Endothelial cell of umbilical vein (primary cell): ENCODE results near the gene IRS4. TPM values are rescaled to one million over a fixed set of nuclear protein-coding genes. Genes with fewer than 3 reads are reported as not detected.

Source experiments
- BruUV-seq: library from RNA; stranded (reverse); fragments of 400-500 nt; replicated peaks from 2 replicates; lab custom pipeline; 2021; lab: Mats Ljungman, UMichigan
- CTCF ChIA-PET: fragments of 300-600, 350-600 bp; sonication (Branson Sonifier 250); formaldehyde crosslinking; loops from one replicate; lab custom pipeline; 2021; ENCODE audit warnings: antibody characterized with exemption, inconsistent platforms; lab: Charles Lee
- POLR2A ChIA-PET: fragments of 300-600, 350-600 bp; sonication (Branson Sonifier 250); formaldehyde crosslinking; loops from one replicate; lab custom pipeline; 2021; ENCODE audit warnings: antibody characterized with exemption, inconsistent platforms; lab: Charles Lee
- DNase-seq: peaks from one replicate; pipeline ENCODE4 v3.0.0-alpha.2; 2011; ENCODE audit warnings: low read depth, low spot score
- FAIRE-seq: peaks from 2 replicates; lab custom pipeline; 2011; peaks lifted over from hg19 to GRCh38; lab: Jason Lieb, UNC
- H2AFZ ChIP-seq: 2 replicates; pipeline ENCODE4 v1.6.0; 2012; ENCODE audit warnings: low read depth, low read length, control low read depth, inconsistent platforms
- H3K27ac ChIP-seq: 2 replicates; pipeline ENCODE4 v1.5.1; 2011; ENCODE audit warnings: low read depth, mild to moderate bottlenecking, control low read depth, low read length, moderate library complexity; ENCODE audit not compliant: insufficient read depth
- H3K27me3 ChIP-seq, 2 experiments: 2 replicates each; pipeline versions ENCODE4 v1.6.0 to v1.6.1; 2011; ENCODE audit warnings: low read length in 2 of 2, mixed read lengths in 1 of 2; ENCODE audit not compliant: control insufficient read depth in 2 of 2, insufficient read depth in 2 of 2
- H3K36me3 ChIP-seq, 2 experiments: 2 replicates in 1 of 2; 3 replicates in 1 of 2; pipeline ENCODE4 v1.5.1; 2011; ENCODE audit warnings: low read length in 2 of 2, mild to moderate bottlenecking in 1 of 2, moderate library complexity in 1 of 2; ENCODE audit not compliant: control insufficient read depth in 2 of 2, insufficient read depth in 2 of 2; ENCODE audit errors: extremely low read depth in 1 of 2
- H3K4me1 ChIP-seq: 3 replicates; pipeline ENCODE4 v1.5.1; 2011; ENCODE audit warnings: mild to moderate bottlenecking, low read length; ENCODE audit not compliant: control insufficient read depth, insufficient read depth; ENCODE audit errors: extremely low read depth
- H3K4me2 ChIP-seq: 2 replicates; pipeline ENCODE4 v1.6.1; 2011; ENCODE audit warnings: low read length, control low read depth, mixed read lengths; ENCODE audit not compliant: insufficient read depth
- H3K4me3 ChIP-seq, 3 experiments: fragments of 200-600 bp in 1 of 3; sonication (generic), shearing (Covaris generic) in 1 of 3; replicated peaks in 1 of 3; 2 replicates each; pipeline ENCODE4 v1.5.1; 2011 to 2016; ENCODE audit warnings: control low read depth in 3 of 3, low read length in 3 of 3, mild to moderate bottlenecking in 2 of 3, inconsistent platforms in 1 of 3, low read depth in 1 of 3, moderate library complexity in 1 of 3; ENCODE audit not compliant: insufficient read depth in 1 of 3
- H3K79me2 ChIP-seq: 2 replicates; pipeline ENCODE4 v1.6.0; 2012; ENCODE audit warnings: low read length, inconsistent platforms; ENCODE audit not compliant: control insufficient read depth, insufficient read depth
- H3K9ac ChIP-seq: replicated peaks from 2 replicates; pipeline ENCODE3; 2011; ENCODE audit warnings: low read length, control low read depth; ENCODE audit not compliant: insufficient read depth; ENCODE audit errors: extremely low read depth
- H3K9me1 ChIP-seq: replicated peaks from 3 replicates; pipeline ENCODE4 v1.6.0; 2011; ENCODE audit warnings: mild to moderate bottlenecking, low read length; ENCODE audit not compliant: control insufficient read depth, insufficient read depth; ENCODE audit errors: extremely low read depth
- H3K9me3 ChIP-seq: replicated peaks from 2 replicates; pipeline ENCODE4 v1.5.1; 2012; ENCODE audit warnings: low read length, inconsistent platforms; ENCODE audit not compliant: control insufficient read depth, insufficient read depth
- H4K20me1 ChIP-seq: replicated peaks from 2 replicates; pipeline ENCODE3; 2011; ENCODE audit warnings: mild to moderate bottlenecking, low read length; ENCODE audit not compliant: control insufficient read depth, insufficient read depth; ENCODE audit errors: extremely low read depth
- CTCF ChIP-seq, 2 donors: IDR thresholded peaks; 1 replicate in 1 of 2; 2 replicates in 1 of 2; pipeline ENCODE4 v1.5.1; 2011; ENCODE audit warnings: low read length in 2 of 2, mild to moderate bottlenecking in 2 of 2, moderate library complexity in 2 of 2, control low read depth in 1 of 2, inconsistent platforms in 1 of 2, low read depth in 1 of 2; ENCODE audit not compliant: insufficient read depth in 1 of 2; ENCODE audit errors: extremely low read depth in 1 of 2
- EZH2 ChIP-seq: IDR thresholded peaks from 2 replicates; pipeline ENCODE4 v1.6.1; 2012; ENCODE audit warnings: borderline replicate concordance, low read depth, mild to moderate bottlenecking, moderate library complexity, low read length, inconsistent platforms; ENCODE audit not compliant: severe bottlenecking
- FOS ChIP-seq: IDR thresholded peaks from 2 replicates; pipeline ENCODE4 v1.6.1; 2011; ENCODE audit warnings: mild to moderate bottlenecking, low read length, moderate library complexity, borderline replicate concordance; ENCODE audit not compliant: insufficient read depth
- GATA2 ChIP-seq: IDR thresholded peaks from 2 replicates; pipeline ENCODE4 v1.7.0; 2011; ENCODE audit warnings: low read depth, mild to moderate bottlenecking, moderate library complexity, mixed read lengths, low read length; ENCODE audit not compliant: insufficient read length, insufficient read depth
- JUN ChIP-seq: IDR thresholded peaks from 2 replicates; pipeline ENCODE4 v1.6.1; 2011; ENCODE audit warnings: borderline replicate concordance, low read depth; ENCODE audit not compliant: insufficient read length, insufficient read depth
- MAX ChIP-seq: IDR thresholded peaks from 2 replicates; pipeline ENCODE4 v1.6.1; 2011; ENCODE audit not compliant: insufficient read depth, insufficient read length
- MYC ChIP-seq: IDR thresholded peaks from one replicate; pipeline ENCODE4 v1.6.1; 2011; ENCODE audit warnings: mild to moderate bottlenecking, low read depth, low read length
- POLR2A ChIP-seq: IDR thresholded peaks from 2 replicates; pipeline ENCODE4 v1.6.1; 2012; ENCODE audit warnings: low read depth, mild to moderate bottlenecking, control low read depth, low read length
- POLR2AphosphoS5 ChIP-seq: IDR thresholded peaks from 2 replicates; pipeline ENCODE4 v1.6.1; 2012; ENCODE audit warnings: low read depth, mild to moderate bottlenecking, control low read depth, low read length, moderate library complexity; ENCODE audit not compliant: insufficient read depth
- dilution Hi-C: fragments of 300-500 bp; cut with MboI; formaldehyde crosslinking; loops from one replicate; pipeline ENCODE4 v1.15.0; 2019; ENCODE audit warnings: low sequenced_read_pairs; ENCODE audit not compliant: extremely low pct_ligation_motif_present
- intact Hi-C: fragments of 100-400 bp; cut with micrococcal nuclease; formaldehyde crosslinking; loops from one replicate; pipeline ENCODE4 v1.10.0; 2022
- polyA plus RNA-seq, 4 experiments: library from polyadenylated mRNA; depleted of rRNA in 3 of 4; stranded (reverse) in 3 of 4; unstranded in 1 of 4; fragments of >200 nt; gene quantifications; 2 replicates each; pipeline versions ENCODE4 v1.2.1 to v1.2.3, GENCODE V29; 2011 to 2012; ENCODE audit warnings: missing spikeins in 1 of 4
- total RNA-seq: library from RNA; stranded (reverse); gene quantifications from 2 replicates; pipeline ENCODE4 v1.2.3, GENCODE V29; 2021

The IRS4 gene
- total and polyA plus RNA-seq, 2 donors (not counting 3 experiments of a cell fraction or from before 2014, with no cell fraction given), result 0.03 TPM; not detected in 1

- Histone ChIP-seq H3K4me1 (no peaks in the 10 kb centered on the region), H3K9ac (no peak overlapping the region), H3K27me3 (no peaks in the 10 kb centered on the region), H3K4me2 (no peak overlapping the region), H3K9me3 (no peaks in the 10 kb centered on the region), H3K9me1 (no peaks in the 10 kb centered on the region), H3K27ac (no peak overlapping the region), H2AFZ (no peak overlapping the region), H3K4me3 (no peak overlapping the region), H3K36me3 (no peaks in the 10 kb centered on the region), H3K79me2 (no peaks in the 10 kb centered on the region), H4K20me1 (no peaks in the 10 kb centered on the region)
- FAIRE-seq, result peak; percentile 73
- TF ChIP-seq FOS (no peak), CTCF (IDR thresholded peaks at IDR 0.05; ENCODE audit: extremely low read depth in 1 of 2, insufficient read depth in 1 of 2, low read depth in 1 of 2, low read length in 2 of 2) (peak; percentile 7 to 21), JUN (no peak), POLR2A (no peak), MYC (no peak), POLR2AphosphoS5 (no peak), EZH2 (no peak), GATA2 (no peak), MAX (no peak)
- dilution Hi-C loops (no loop called here), intact Hi-C loops (loop anchor here (1.0 to 5.0 kb wide), 2 partner anchors 117 to 685 kb away; no protein-coding TSS in a partner anchor)
- POLR2A ChIA-PET, result interaction anchor here (0.6 kb wide), 1 partner anchor 116 kb away, joined by 10 read pairs; no protein-coding TSS in a partner anchor
- peak; percentile 42 for DNase-seq
- BruUV-seq, result no TSS peak
- CTCF ChIA-PET, result interaction anchor here (0.8 to 7.7 kb wide), 14 partner anchors 11 to 1192 kb away, joined by 3 to 250 read pairs (median 6); no protein-coding TSS in a partner anchor
Observed at GRCh38 chrX:108699368-108699767, 37.0 kb downstream of the IRS4 start.
